NOMO-1 treated with dmso at 0.1 percent for 144 hours (cell line): ENCODE data around the gene ICE1.
"Not testable (repeated sequence)": the region's sequence is repeated elsewhere in the genome, so short reads cannot be mapped to it uniquely, and the experiment has no call there.

Experiments
- DNase-seq: peaks from one replicate; lab custom pipeline; 2025; ENCODE audit not compliant: unreplicated experiment; lab: John Stamatoyannopoulos, UW

Gene ICE1

DNA sequence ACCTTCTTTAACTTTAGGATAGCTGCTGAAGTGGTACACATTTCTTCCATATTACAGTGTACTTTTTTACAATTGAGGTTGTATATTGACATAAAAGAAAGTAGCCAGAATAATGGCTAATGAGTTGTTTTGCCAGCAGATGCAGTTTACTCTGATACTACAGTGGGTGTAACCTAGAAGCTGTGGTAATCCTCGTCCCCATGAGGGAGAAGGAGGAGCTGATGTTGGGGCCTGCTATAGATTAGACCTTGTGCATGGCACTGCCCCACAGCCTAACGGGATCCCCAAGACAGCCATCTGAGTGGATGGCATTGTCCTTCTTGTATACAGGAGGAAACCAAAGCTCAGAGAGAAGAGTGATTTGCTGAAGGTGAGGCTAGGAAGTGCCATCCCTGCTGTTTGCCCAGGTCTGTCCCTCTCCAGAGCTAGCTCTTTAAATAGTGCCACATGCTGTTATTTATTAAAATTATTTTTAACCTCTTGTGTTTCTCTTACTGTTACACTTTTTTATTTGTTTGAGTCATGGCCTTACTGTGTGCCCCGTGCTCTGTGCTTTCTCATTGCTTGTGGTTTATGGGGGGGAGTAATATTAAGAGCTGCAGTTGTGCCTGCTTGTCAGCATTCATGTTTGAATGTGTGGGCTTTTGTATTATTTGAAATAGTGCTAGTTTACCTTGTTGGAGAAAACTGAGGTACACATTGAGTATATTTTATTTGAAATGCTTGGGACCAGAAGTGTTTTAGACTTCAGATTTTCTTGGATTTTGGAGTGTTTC is 65.3 kb downstream of the ICE1 start:
- no peak for DNase-seq

DNA sequence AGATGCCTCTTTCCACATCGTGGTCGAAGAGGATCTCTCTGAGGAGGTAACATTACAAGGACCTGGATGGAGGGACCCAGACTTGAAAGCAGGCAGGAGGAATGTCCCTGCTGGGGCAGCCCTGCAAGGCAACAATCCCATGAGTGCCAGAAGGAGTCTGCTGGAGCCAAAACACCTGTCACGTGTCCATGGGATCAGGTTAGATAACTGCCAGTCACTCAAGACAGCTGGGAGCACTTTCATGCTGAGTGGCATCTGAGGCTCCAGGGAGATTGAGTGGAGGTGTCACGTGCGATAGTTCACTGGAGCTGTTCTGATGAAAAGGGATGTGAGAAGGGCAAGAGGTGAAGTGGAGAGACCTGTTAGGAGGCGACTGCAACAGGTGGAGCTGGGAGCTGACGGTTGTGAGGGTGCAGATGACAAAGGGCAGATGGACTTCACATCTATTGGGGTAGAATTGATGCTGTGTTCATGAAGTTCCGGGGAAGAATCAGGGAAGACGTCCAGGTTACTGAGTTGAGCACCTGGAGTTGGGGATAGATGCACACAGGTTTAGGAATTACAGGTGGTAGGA is 68.4 kb downstream of the ICE1 start:
- no peak for DNase-seq

DNA sequence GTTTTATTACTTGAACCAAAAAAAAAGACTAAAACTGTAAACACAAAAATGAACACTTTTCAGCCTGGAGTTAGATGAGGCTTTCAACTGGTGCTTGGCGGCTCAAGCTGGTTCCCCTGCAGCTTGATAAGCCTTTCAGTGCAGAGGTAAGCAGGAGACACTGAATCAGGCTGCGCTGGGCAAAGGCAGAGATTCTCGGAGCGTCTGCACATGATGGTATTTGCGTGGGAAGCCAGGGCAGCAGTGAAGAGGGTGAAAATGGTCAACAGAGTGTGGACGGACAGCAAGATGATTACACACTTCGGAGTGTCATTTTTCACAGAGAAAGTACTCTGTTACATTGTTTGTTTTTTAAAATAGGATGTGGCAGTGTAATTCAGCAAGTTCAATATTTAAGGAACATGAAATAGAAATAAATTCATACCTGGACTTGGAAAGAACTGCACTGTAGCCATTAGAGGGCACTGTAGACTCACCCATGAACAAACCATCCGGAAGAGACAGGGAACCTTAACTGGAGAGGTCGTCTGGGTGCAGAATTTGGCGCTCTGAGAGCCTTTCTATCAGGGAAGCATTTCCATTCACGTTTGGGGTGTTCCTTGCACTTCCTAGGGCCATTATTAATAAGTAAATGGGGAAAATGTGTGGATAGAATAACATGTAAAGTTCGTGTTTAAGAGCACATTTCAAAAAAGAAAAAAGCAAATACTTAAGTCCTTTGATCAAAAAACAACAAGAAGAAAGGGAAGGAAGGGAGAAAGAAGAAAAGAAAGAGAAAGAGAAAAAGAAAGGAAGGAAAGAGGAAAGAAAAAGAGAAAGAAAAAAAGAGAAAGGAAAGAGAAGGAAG is 69.8 kb downstream of the ICE1 start:
- DNase-seq: peak; percentile 57

GRCh38 chr5:5492934-5493271 is 70.4 kb downstream of the ICE1 start:
- not testable (repeated sequence) for DNase-seq

DNA sequence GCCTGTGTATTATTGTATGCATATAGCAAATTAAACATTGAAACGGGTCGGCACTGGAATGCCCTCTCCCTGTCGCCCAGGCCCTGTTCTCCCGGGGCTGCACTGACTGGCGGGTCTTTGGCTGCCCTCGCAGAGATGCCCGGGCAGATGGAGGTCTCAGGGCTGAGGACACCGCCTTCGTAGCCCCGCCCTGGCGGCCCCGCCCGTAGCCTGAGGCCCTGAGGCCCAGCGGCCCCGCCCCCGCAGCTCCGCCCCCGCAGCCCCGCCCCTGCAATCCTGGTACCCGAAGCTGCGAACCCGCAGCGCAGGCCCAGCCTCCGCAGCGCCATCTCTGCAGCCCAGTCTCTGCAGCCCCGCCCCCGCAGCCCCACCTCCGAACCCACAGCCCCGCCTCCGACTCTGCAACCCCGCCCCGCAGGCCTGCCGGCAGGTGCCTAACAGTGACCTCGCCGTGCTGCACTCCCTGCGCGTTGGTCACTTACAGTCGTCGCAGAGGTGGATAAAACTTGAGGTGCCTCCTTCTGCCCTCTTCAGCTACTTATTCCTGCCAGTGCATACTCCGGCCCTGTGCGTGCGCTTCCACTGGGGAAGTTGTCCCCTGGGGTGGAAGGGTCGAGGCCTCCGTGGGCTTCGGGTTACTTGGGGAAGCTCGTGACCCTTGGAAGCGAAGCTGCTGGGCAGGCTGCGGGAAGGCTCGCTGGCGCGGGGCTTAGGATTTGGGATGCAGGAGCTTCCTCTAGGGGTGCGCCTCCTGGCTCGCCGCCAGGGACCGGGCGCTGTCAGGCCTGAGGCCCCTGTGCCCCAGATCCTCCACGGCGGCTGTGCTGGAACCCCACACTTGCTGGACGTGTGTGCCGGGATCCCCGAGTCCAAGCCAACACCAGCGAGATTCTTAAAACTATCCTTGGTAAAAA is 72.3 kb downstream of the ICE1 start:
- DNase-seq: peak; percentile 4

DNA sequence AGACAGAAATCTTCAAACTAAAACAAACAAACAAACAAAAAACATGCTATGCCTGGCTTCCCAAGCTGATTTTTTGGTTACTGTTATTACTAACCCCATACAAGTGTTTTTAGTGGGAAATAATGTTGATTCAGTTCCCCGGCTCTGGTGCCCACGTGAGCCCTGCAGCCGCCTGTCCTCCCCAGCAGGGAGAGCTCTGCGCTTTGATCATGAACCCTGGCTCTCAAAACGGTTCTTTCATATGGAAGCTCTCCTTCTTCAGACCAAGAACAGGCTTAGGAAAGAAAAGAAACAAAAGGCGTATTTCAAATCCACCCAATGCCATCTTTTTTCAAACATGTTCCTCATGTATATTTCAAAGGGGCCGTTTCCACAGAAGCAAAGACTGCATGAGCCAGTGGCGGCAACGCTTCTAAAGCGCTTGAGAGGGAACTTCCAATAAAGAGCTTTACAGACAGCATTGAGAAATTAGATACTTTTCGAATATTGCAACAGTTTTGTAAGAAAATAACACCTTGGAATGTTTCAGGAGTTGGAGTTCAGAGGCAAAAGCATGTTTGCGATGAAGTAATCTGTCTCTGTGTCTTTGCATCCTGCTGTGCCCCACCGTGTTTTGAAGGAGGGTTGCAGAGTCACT is 74.8 kb downstream of the ICE1 start:
- DNase-seq: peak; percentile 46

DNA sequence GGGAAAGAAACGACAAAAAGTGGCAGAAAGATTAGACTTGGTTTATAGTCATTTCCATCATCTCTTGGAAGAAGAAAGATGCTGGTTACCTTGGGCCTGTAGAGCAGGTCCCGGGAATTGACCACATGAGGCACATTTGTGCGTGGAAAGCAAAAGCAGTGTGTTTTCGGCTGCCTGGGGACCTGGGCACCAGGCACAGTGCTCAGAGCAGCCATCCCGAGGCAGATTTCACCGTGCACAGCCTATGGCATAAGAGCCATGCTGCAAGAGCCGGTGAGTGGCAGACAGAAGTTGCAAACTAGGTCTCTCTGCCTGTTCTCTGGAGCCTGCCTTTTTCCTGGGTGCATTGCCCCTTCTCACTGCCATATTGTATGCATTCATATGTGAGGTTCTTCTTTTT is 77.0 kb downstream of the ICE1 start:
- no peak for DNase-seq

DNA sequence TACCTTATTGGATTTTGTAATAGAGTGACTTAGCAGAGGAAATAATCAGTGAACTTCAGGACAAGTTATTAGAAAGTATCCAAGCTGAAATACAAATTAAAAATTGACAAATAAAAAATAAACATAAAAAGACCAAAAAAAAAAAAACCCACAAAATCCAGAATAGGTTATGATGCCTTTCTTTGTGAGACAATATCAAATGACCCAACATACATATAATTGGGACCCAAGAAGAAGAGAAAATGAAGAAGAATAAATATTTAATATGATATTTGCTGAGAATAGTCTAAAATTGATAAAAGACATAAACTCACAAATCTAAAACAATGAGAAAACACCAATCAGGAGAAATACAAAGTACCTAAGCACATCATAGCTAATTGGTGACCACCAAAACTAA is 81.8 kb downstream of the ICE1 start:
- DNase-seq: no peak

DNA sequence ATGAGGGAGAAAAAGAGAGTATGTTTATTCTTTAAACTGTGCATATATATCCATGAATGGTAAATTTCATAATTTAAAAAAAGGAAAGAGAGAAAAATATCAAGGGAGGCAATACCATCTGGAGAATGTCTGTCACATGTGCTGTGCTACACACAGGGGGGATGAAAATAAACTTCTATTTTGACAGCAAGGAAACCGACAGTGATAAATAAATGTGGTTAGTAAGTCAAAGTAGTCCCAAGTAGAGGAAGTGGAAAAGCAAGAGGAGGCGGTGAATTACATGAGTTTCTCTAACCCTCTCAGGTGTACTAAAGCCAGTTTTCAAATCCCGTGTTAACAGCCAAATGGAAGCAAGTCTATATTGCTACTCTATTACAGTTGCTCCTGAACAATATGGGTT is 83.3 kb downstream of the ICE1 start:
- DNase-seq: no peak

DNA sequence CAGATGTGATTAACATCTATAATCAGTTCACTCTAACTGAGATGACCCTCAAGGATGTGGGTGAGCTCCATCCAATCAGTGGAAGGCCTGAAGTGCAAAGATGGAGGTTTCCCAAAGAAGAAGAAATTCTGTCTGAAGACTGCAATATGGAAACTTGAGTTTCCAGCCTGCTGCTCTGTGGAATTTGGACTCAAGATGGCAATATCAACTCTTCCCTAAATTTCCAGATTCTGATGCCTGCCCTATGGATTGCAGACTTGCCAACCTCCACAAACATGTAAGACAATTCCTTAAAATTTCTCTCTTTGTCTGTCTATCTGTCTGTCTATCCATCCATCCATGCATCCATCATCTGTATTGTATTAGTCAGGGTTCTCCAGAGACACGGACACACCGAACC is 85.9 kb downstream of the ICE1 start:
- DNase-seq: no peak

GRCh38 chr5:5511904-5512416 is 89.5 kb downstream of the ICE1 start:
- DNase-seq: no peak

DNA sequence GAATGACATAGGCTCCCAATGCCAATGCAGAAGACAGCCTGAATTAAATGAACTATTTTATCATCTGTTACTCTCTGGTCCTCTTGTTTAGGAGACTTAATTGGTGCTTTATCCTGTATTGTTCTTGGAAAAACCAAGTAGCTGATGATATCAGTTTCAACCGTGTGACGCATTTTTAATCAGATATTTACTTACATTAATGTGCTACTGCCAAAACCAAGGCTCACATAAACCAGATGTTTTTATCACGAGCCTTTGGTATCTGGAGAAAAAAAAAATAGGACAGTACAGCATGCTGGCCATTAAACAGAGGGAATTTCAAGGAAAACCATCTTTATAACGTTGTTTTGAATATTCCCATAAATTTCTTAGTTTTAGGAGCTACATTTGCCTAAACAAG is 90.1 kb downstream of the ICE1 start:
- no peak for DNase-seq

GRCh38 chr5:5520622-5521021 is 98.1 kb downstream of the ICE1 start:
- DNase-seq: not testable (repeated sequence)

- no peak for DNase-seq
Measured at GRCh38 chr5:5521029-5521428, 98.6 kb downstream of the ICE1 start.

GRCh38 chr5:5521478-5521877 is 99.0 kb downstream of the ICE1 start:
- DNase-seq: no peak

- DNase-seq: no peak
Measured at GRCh38 chr5:5522336-5522735, 99.9 kb downstream of the ICE1 start.

DNA sequence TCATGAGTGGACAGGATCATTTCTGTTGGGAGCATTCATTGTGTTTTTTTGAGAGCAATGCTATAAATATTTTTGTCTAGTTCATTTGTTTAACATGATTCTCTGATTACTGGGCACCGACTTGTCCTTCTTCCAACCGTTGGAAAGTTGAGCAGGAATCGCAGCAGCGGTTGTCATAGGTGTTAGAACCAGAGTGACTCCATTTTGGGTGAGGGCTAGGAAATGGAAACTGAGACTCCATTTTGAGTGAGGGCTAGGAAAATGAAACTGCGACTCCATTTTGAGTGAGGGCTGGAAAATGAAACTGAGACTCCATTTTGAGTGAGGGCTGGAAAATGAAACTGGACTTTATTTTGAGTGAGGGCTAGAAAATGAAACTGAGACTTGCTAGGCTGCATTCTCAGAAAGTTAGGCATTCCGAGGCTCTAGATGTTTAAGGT is 100.6 kb downstream of the ICE1 start:
- DNase-seq: peak; percentile 38

DNA sequence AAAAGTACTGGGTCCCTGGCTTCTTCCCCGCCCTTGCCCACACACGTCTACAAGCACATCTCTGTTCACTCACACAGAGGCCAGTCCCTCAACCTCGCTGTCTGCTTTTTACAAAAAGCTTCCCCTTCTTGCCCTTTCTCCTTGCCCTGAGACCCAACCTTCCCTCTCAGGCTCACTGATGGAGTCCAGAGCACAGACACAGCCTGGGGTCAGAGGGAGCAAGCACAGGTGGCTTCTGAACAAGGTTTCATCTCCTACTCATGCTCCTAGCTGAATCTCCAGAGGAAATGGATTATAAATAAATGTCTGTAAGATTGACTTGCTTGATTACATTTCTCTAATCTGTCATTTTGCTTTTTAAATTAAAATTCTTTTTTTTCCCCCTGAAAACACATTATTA is 101.8 kb downstream of the ICE1 start:
- no peak for DNase-seq

GRCh38 chr5:5531371-5531770 is 108.9 kb downstream of the ICE1 start:
- DNase-seq: no peak

DNA sequence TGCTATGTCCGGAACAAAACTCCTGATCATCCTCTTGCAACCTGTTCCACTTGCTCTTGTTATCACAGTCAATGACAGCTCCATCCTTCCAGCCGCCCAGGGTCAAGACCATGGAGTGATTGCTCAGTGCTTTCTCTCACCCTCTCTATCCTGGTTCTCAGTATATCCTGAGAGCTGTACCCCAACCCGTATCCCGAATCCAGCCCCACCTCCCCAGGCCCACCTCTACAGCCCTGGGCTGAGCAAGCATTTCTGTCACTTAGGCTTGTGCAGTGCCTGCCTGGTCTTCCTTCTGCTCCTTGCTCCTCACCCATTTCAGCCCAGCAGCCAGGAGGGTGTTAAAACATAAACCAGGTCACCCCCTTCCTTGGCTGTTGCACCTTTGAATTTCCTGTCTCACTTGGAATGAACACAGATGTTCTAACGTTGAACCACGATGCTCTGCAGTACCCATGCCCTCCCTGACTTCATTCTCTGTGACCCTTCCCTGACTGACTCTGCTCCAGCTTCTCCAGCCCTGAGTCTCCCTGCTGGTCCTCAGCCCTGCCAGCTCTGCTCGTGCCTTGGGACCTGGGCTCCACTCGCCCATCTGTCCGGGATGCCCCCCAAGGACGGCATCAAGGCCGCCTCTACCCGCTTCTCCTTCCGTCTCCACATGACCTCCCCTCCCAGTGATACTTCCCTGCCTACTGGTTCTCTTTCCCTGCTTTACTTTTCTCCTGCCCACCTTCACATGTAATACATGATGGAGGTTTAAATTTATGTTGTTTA is 110.0 kb downstream of the ICE1 start:
- no peak for DNase-seq
